Stimulated activated CD4-positive, alpha-beta T cell treated with anti-CD3 and anti-CD28 coated beads, Interleukin-12 subunit alpha, Interleukin-12 subunit beta, amount 100 ng/mL, for 4 hours (primary cell): ENCODE measurements around the gene ABCA4.
"Not testable (repeated sequence)": the region's sequence is repeated elsewhere in the genome, so short reads cannot be mapped to it uniquely, and the experiment has no call there.

ENCODE experiments used
- DNase-seq: peaks from one replicate; pipeline ENCODE4 v3.0.0-alpha.2; 2020

ABCA4 gene

DNA sequence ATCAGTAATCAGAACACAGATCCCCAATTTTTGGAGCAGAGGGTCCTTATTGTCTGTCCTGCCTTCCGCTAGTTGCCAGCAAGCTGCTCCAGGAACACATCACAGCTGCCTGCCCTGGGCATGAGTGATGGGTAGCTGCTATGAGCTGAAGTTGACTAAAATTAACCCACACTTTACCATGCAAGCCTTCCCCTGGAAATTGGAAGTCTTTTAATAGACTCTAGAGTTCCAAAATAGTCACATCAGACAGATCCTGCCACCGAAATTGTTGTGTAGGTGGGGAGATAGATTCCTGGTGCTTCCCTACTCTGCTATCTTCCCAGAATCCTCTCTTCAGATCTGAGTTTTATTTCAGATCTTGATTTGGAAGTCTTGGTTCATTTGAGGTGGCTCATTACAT is 148.6 kb downstream of the ABCA4 start:
- DNase-seq, result no peak

GRCh38 chr1:93969887-93970286 is 151.1 kb downstream of the ABCA4 start:
- DNase-seq, result no peak

DNA sequence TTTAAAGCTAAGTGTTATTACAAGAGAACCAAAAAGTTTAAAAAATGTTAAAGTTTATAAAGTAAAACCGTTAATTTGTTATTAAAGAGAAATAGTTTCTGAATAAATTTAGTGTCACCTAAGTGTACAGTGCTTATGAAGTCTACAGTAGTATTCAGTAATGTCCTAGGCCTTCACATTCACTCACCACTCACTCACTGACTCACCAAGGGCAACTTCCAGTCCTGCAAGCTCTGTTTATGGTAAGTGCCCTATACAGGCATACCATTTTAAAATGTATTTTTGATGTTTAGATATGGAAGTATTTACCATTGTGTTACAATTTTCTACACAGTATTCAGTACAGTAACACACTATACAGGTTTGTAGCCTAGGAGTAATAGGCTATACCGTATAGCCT is 151.6 kb downstream of the ABCA4 start:
- DNase-seq, result no peak

- DNase-seq, result no peak
Measured at GRCh38 chr1:93967306-93967705, 153.6 kb downstream of the ABCA4 start.

GRCh38 chr1:93965888-93966287 is 155.1 kb downstream of the ABCA4 start:
- DNase-seq, result no peak

DNA sequence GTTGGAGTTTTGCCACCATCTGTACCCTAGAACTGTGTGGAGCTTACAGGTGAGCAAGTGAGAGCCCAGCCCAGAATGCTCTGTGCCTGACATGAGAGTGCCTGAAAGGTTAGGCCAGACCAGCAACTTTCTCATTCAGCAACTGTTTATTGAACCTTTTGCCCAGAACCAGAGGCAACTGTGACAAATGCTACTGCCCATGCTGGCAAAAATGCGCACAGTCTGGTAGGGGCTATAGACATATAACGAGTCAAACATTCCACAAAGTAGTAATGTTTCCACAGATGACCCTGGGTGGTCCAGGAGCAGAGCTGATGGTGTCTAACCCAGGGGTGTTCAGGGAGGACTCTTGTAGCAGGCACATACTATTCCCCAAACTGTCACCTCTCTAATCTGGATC is 155.7 kb downstream of the ABCA4 start:
- no peak for DNase-seq

GRCh38 chr1:93964777-93965200 is 156.2 kb downstream of the ABCA4 start:
- no peak for DNase-seq

DNA sequence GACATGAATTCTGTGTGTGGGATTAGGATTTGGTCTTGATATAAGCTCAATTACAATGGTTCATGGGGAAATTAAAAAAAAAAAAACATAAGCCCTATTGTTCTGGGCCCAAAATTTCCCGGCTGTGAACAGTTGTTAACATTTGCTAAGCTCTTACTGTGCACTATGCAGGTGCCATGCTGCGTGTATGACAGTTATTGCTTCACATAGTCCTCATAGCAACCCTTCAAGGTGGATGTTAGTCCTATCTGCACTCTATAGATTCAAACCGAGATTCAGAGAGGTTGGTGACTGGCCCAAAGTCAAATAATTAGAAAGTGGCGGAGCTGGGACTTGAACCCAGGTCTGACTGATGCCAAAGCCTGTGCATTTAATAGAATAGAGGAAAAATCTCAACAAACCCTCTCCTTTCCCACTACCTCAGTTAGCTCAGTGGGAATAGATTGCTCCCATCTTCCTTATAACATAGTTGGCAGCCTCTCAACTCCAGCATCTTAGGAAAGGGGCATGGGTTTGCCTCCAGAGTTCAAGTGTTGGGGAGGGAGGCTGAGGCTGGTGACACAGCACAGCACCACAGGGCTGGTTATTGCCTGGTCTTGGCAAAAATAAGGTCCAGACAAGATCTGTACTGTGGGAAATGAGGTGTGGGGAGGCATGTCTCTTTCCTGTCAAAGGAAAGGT is 156.7 kb downstream of the ABCA4 start:
- DNase-seq, result no peak

- DNase-seq, result no peak
Measured at GRCh38 chr1:93963585-93963984, 157.4 kb downstream of the ABCA4 start.

- no peak for DNase-seq
Measured at GRCh38 chr1:93961906-93962305, 159.0 kb downstream of the ABCA4 start.

DNA sequence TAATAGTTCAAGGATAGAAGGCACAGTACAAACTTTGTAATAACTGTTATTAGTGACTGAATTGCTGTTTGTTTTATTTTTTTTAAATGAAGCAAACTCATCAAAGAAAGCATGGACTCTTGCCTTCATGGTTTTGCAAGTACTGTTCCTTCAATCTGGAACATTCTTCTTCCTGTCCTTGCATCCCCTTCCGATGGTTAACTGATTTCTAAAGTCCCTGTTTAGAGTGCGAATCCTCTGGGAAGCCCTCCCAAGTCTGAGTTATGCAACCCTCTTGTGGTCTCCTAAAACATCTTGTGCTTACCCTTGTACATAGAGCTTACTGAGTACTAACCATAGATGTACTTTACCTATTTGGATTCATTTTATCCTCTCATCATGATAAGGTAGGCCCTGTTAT is 159.5 kb downstream of the ABCA4 start:
- no peak for DNase-seq

DNA sequence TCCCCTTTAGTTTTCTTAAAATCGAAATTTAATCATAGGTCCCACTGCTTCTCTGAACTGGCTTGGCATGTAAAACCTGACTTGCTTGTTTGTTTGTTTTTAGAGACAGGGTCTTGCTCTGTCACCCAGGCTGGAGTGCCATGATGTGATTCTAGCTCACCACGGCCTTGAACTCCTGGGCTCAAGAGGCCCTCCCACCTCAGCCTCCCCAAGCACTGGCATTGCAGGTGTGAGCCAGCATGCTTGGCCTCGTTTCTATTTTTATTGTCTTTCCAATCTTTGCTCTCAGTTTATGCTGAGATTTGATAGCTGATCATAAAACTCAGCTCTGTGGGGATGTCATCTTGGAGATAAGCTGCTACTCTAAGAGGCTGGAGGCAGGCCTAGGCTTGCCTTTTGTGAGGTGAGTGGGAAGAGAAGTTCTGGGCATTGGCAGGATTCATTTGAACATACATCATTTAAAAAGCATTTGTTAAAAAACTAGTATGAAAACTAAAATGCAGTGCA is 160.3 kb downstream of the ABCA4 start:
- no peak for DNase-seq

GRCh38 chr1:93959413-93959812 is 161.5 kb downstream of the ABCA4 start:
- no peak for DNase-seq

- DNase-seq, result no peak
Measured at GRCh38 chr1:93958726-93959100, 162.2 kb downstream of the ABCA4 start.

- DNase-seq, result no peak
Measured at GRCh38 chr1:93958032-93958725, 162.8 kb downstream of the ABCA4 start.

DNA sequence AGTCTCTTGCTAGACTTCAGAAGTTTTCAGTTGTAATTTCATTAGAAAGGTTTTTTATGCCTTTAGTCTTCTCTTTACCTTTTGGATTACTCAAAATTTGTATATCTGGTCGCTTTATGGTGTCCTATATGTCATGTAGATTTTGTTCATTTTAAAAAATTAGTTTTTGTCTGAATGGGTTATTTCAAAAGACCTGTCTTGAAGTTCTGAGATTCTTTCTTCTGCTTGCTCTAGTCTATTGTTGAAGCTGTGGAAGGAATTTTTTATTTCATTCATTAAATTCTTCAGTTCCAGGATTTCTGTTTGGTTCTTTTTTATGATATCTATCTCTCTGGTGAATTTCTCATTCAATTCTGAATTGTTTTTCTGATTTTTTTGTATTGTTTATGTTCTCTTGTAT is 165.2 kb downstream of the ABCA4 start:
- DNase-seq, result no peak

DNA sequence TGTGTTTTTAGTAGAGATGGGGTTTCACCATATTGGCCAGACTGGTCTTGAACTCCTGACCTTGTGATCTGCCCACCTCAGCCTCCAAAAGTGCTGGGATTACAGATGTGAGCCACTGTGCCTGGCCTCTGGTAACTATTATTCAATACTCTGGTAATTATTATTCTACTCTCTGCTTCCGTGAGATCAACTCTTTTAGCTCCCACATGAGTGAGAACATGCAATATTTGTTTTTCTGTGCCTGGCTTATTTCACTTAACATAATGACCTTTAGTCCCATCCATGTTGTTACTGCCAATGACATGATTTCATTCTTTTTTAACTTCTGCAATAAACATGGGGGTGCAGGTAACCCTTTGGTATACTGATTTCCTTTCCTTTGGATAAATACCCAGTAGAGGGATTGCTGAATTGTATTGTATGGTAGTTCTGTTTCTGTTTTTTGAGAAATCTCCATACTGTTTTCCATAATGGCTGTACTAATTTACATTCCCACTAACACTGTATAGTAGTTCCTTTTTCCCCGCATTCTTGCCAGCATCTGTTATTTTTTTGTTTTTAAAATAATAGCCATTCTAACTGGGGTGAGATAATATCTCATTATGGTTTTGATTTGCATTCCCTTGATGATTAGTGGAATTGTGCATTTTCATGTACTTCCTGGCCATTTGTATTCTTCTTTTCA is 173.8 kb downstream of the ABCA4 start:
- DNase-seq, result not testable (repeated sequence)
